H1 (cell line): ENCODE results near the gene FERMT2. TPM values are rescaled to one million over a fixed set of nuclear protein-coding genes. Genes with fewer than 3 reads are reported as not detected.

Experiments
- CTCF ChIA-PET: fragments of 300-600 bp; sonication (Branson Sonifier 250); formaldehyde crosslinking; loops from one replicate; lab custom pipeline; 2021; ENCODE audit not compliant: partially characterized antibody; lab: Charles Lee
- POLR2A ChIA-PET: fragments of 300-600 bp; sonication (Branson Sonifier 250); formaldehyde crosslinking; loops from one replicate; lab custom pipeline; 2021; ENCODE audit warnings: inconsistent platforms; ENCODE audit not compliant: partially characterized antibody; lab: Charles Lee
- DNase-seq, 2 experiments: peaks; one replicate each; pipeline versions ENCODE4 v3.0.0 to v3.0.0-alpha.2; 2010 to 2022; ENCODE audit warnings: low spot score in 2 of 2, low read depth in 1 of 2, mixed read lengths in 1 of 2
- FAIRE-seq: peaks from 2 replicates; lab custom pipeline; 2011; peaks lifted over from hg19 to GRCh38; lab: Jason Lieb, UNC
- H2AFZ ChIP-seq: 2 replicates; pipeline ENCODE4 v1.8.1; 2012; ENCODE audit warnings: low read length, inconsistent platforms
- H2AK5ac ChIP-seq: 2 replicates; pipeline ENCODE4 v1.6.1; 2013; ENCODE audit warnings: low read depth, low read length
- H2BK120ac ChIP-seq: replicated peaks from 2 replicates; pipeline ENCODE3; 2013; ENCODE audit warnings: low read depth, low read length, inconsistent platforms
- H2BK12ac ChIP-seq: 2 replicates; pipeline ENCODE4 v1.6.1; 2013; ENCODE audit warnings: low read depth, low read length
- H2BK15ac ChIP-seq: 2 replicates; pipeline ENCODE4 v1.6.1; 2013; ENCODE audit warnings: low read length
- H2BK20ac ChIP-seq: 2 replicates; pipeline ENCODE4 v1.6.1; 2013; ENCODE audit warnings: low read length
- H2BK5ac ChIP-seq: 2 replicates; pipeline ENCODE4 v1.6.1; 2013; ENCODE audit warnings: low read depth, low read length
- H3K14ac ChIP-seq: 2 replicates; pipeline ENCODE4 v1.6.1; 2013; ENCODE audit warnings: inconsistent platforms; ENCODE audit not compliant: insufficient read length
- H3K18ac ChIP-seq: 2 replicates; pipeline ENCODE4 v1.6.1; 2013; ENCODE audit warnings: low read length; ENCODE audit errors: extremely low read depth
- H3K23ac ChIP-seq: 2 replicates; pipeline ENCODE4 v1.6.1; 2013; ENCODE audit warnings: inconsistent platforms; ENCODE audit not compliant: insufficient read length
- H3K23me2 ChIP-seq: 2 replicates; pipeline ENCODE4 v1.6.1; 2013; ENCODE audit warnings: low read depth, low read length
- H3K27ac ChIP-seq: 2 replicates; pipeline ENCODE4 v1.6.1; 2011; ENCODE audit warnings: low read depth, low read length, inconsistent platforms
- H3K27me3 ChIP-seq, 4 experiments: replicated peaks in 1 of 4; 1 replicate in 1 of 4; 2 replicates in 3 of 4; pipeline versions ENCODE4 v1.6.1 to v1.8.1; 2011 to 2013; ENCODE audit warnings: low read length in 3 of 4, mild to moderate bottlenecking in 3 of 4, inconsistent platforms in 2 of 4, mixed read lengths in 2 of 4, moderate library complexity in 1 of 4; ENCODE audit not compliant: control insufficient read depth in 3 of 4, insufficient read depth in 3 of 4; ENCODE audit errors: extremely low read depth in 1 of 4
- H3K36me3 ChIP-seq, 4 experiments: 2 replicates each; pipeline versions ENCODE4 v1.6.1 to v1.8.1; 2011 to 2013; ENCODE audit warnings: mild to moderate bottlenecking in 4 of 4, low read length in 3 of 4, moderate library complexity in 2 of 4, control low read depth in 1 of 4, inconsistent platforms in 1 of 4; ENCODE audit not compliant: insufficient read depth in 4 of 4, control insufficient read depth in 2 of 4
- H3K4ac ChIP-seq: replicated peaks from 2 replicates; pipeline ENCODE3; 2013; ENCODE audit warnings: low read length, low read depth, mixed read lengths, inconsistent platforms; ENCODE audit not compliant: insufficient read length
- H3K4me1 ChIP-seq, 4 experiments: replicated peaks in 1 of 4; 1 replicate in 1 of 4; 2 replicates in 3 of 4; pipeline versions ENCODE4 v1.6.1 to v1.8.1; 2011 to 2013; ENCODE audit warnings: low read length in 3 of 4, inconsistent platforms in 2 of 4, mixed read lengths in 1 of 4; ENCODE audit not compliant: insufficient read depth in 4 of 4, control insufficient read depth in 3 of 4
- H3K4me2 ChIP-seq, 2 experiments: 2 replicates each; pipeline versions ENCODE4 v1.6.1 to v1.8.1; 2011 to 2013; ENCODE audit warnings: low read depth in 2 of 2, low read length in 2 of 2, control low read depth in 1 of 2, inconsistent platforms in 1 of 2, mild to moderate bottlenecking in 1 of 2; ENCODE audit not compliant: insufficient read depth in 1 of 2
- H3K4me3 ChIP-seq, 4 experiments: fragments of 200-600, 300-600 bp in 1 of 4; sonication (generic), shearing (Covaris generic), sonication (Bioruptor Twin) in 1 of 4; 2 replicates each; pipeline versions ENCODE4 v1.5.1 to v1.8.1; 2011 to 2016; ENCODE audit warnings: low read length in 4 of 4, low read depth in 3 of 4, control low read depth in 2 of 4, inconsistent platforms in 2 of 4, mild to moderate bottlenecking in 2 of 4, mixed read lengths in 1 of 4, moderate library complexity in 1 of 4; ENCODE audit not compliant: insufficient read depth in 2 of 4; ENCODE audit errors: extremely low read depth in 1 of 4
- H3K56ac ChIP-seq: replicated peaks from 2 replicates; pipeline ENCODE3; 2013; ENCODE audit warnings: low read depth, mild to moderate bottlenecking, mixed read lengths, low read length, inconsistent platforms; ENCODE audit not compliant: insufficient read length
- H3K79me1 ChIP-seq: 2 replicates; pipeline ENCODE4 v1.6.1; 2013; ENCODE audit warnings: low read depth, low read length, control low read depth
- H3K79me2 ChIP-seq, 2 experiments: 2 replicates each; pipeline versions ENCODE4 v1.6.1 to v1.8.1; 2012 to 2013; ENCODE audit warnings: low read length in 2 of 2, mild to moderate bottlenecking in 2 of 2, inconsistent platforms in 1 of 2; ENCODE audit not compliant: insufficient read depth in 2 of 2, control insufficient read depth in 1 of 2
- H3K9ac ChIP-seq, 4 experiments: replicated peaks in 1 of 4; 1 replicate in 1 of 4; 2 replicates in 3 of 4; pipeline versions ENCODE4 v1.6.1 to v1.8.1; 2011 to 2013; ENCODE audit warnings: low read depth in 3 of 4, low read length in 3 of 4, control low read depth in 2 of 4, mild to moderate bottlenecking in 2 of 4, moderate library complexity in 2 of 4, inconsistent platforms in 1 of 4; ENCODE audit errors: extremely low read depth in 1 of 4
- H3K9me3 ChIP-seq, 2 experiments: 2 replicates each; pipeline versions ENCODE4 v1.6.1 to v1.8.1; 2012 to 2013; ENCODE audit warnings: mild to moderate bottlenecking in 2 of 2, moderate library complexity in 2 of 2, control low read depth in 1 of 2, inconsistent platforms in 1 of 2, low read depth in 1 of 2, low read length in 1 of 2, mixed read lengths in 1 of 2; ENCODE audit not compliant: insufficient read depth in 2 of 2
- H4K20me1 ChIP-seq, 2 experiments: replicated peaks in 1 of 2; 2 replicates each; pipeline versions ENCODE3 to v1.8.1; 2011 to 2013; ENCODE audit warnings: inconsistent platforms in 2 of 2, low read length in 2 of 2, mild to moderate bottlenecking in 1 of 2; ENCODE audit not compliant: insufficient read depth in 2 of 2, control insufficient read depth in 1 of 2
- H4K5ac ChIP-seq: 2 replicates; pipeline ENCODE4 v1.6.1; 2013; ENCODE audit warnings: low read length, low read depth, mixed read lengths, inconsistent platforms; ENCODE audit not compliant: insufficient read length
- H4K8ac ChIP-seq: 2 replicates; pipeline ENCODE4 v1.8.0; 2013; ENCODE audit warnings: mild to moderate bottlenecking, moderate library complexity, low read length, inconsistent platforms; ENCODE audit not compliant: insufficient read depth; ENCODE audit errors: extremely low read depth
- H4K91ac ChIP-seq: replicated peaks from 2 replicates; pipeline ENCODE3; 2013; ENCODE audit warnings: low read length, mixed read lengths, inconsistent platforms; ENCODE audit not compliant: insufficient read length
- ATF2 ChIP-seq: IDR thresholded peaks from 2 replicates; pipeline ENCODE4 v1.6.1; 2012; ENCODE audit warnings: low read length, inconsistent platforms
- EZH2 ChIP-seq: fragments of 200-600 bp; sonication (generic); IDR thresholded peaks from 2 replicates; pipeline ENCODE4 v1.7.1; 2012; ENCODE audit warnings: low read depth, mild to moderate bottlenecking, moderate library complexity, low read length, inconsistent platforms; ENCODE audit not compliant: severe bottlenecking
- FOSL1 ChIP-seq: IDR thresholded peaks from 2 replicates; pipeline ENCODE4 v1.6.1; 2011; ENCODE audit warnings: mild to moderate bottlenecking, low read depth, low read length, moderate library complexity; ENCODE audit not compliant: insufficient read depth
- HDAC2 ChIP-seq, 2 experiments: fragments of 300-600 bp in 1 of 2; sonication (generic) in 1 of 2; IDR thresholded peaks; 2 replicates each; pipeline ENCODE4 v1.6.1; 2011 to 2012; ENCODE audit warnings: low read depth in 2 of 2, low read length in 2 of 2, mild to moderate bottlenecking in 2 of 2, moderate library complexity in 2 of 2, borderline replicate concordance in 1 of 2, inconsistent platforms in 1 of 2
- JUN ChIP-seq: IDR thresholded peaks from 2 replicates; pipeline ENCODE4 v1.6.1; 2011; ENCODE audit warnings: low read depth, mild to moderate bottlenecking, improper control_type of control experiment, low read length
- MAX ChIP-seq: IDR thresholded peaks from 2 replicates; pipeline ENCODE4 v1.6.1; 2012; ENCODE audit warnings: inconsistent platforms
- RBBP5 ChIP-seq: IDR thresholded peaks from 2 replicates; pipeline ENCODE4 v1.7.1; 2012; ENCODE audit warnings: low read depth, mild to moderate bottlenecking, inconsistent platforms, low read length, moderate library complexity, borderline replicate concordance
- TBP ChIP-seq: IDR thresholded peaks from 2 replicates; pipeline ENCODE4 v1.6.1; 2011; ENCODE audit warnings: low read depth, low read length, improper control_type of control experiment
- WGBS, 2 experiments: shearing (Covaris generic) in 1 of 2; methylation state at CpG; one replicate each; pipeline versions ENCODE4 v1.1.6 to v1.1.7; 2013 to 2015; ENCODE audit warnings: low lambda C conversion rate in 2 of 2, mixed read lengths in 2 of 2, inconsistent platforms in 1 of 2, low coverage in 1 of 2, missing lambda C conversion rate in 1 of 2; ENCODE audit not compliant: insufficient replicate concordance in 2 of 2, insufficient coverage in 1 of 2, insufficient read length in 1 of 2; ENCODE audit errors: extremely low coverage in 1 of 2, missing lambda C conversion rate in 1 of 2; 5-methylcytosine and 5-hydroxymethylcytosine counted together
- polyA plus RNA-seq, 7 experiments: library from polyadenylated mRNA; depleted of rRNA in 3 of 7; stranded (reverse) in 5 of 7; unstranded in 2 of 7; fragments of >200 nt in 5 of 7; fragments of 200-250 nt in 2 of 7; gene quantifications; 1 replicate in 5 of 7; 2 replicates in 1 of 7; 4 replicates in 1 of 7; pipeline versions ENCODE4 v1.2.1 to v1.2.3, GENCODE V29; 2011 to 2013; ENCODE audit warnings: missing spikeins in 2 of 7, mixed read lengths in 2 of 7
- total RNA-seq: library from RNA; stranded (reverse); fragmentation: NEBNext Ultra II Directional; extraction: Animal tissue kit (Norgen Biotek cat#: 25700); gene quantifications from 2 replicates; pipeline ENCODE4 v1.2.1, GENCODE V29; 2021

Gene FERMT2
- total and polyA plus RNA-seq, 2 of the 8 experiments (the other 6 are each of a cell fraction or from before 2014, with no cell fraction given): 53.3 to 142 TPM

- Histone ChIP-seq H3K79me2 (peaks cover 0 to 2% of the 10 kb centered on the region in 2 experiments; a peak in 2 of 4 replicates), H3K27ac (no peak overlapping the region)
- no peak for DNase-seq
- TF ChIP-seq EZH2 (no peak), MAX (no peak), RBBP5 (no peak), TBP (no peak), JUN (no peak), FOSL1 (no peak), HDAC2 (IDR thresholded peaks at IDR 0.05; ENCODE audit: borderline replicate concordance in 1 of 2, low read depth in 2 of 2, low read length in 2 of 2) (no peak), ATF2 (no peak)
These were observed 61.7 kb downstream of the FERMT2 start for GRCh38 chr14:52888839-52889838.

More at GRCh38 chr14:52888839-52889838, 61.7 kb downstream of the FERMT2 start:
- Histone ChIP-seq H2BK20ac (no peak overlapping the region), H4K8ac (no peak overlapping the region), H3K4me1 (no peaks in the 10 kb centered on the region), H2BK5ac (no peak overlapping the region), H3K4me3 (no peak overlapping the region), H2AFZ (no peak overlapping the region), H2BK120ac (no peak overlapping the region), H3K4me2 (no peak overlapping the region), H3K9ac (no peak overlapping the region), H2BK15ac (no peak overlapping the region), H4K91ac (no peak overlapping the region), H4K5ac (no peak overlapping the region), H3K23me2 (no peaks in the 10 kb centered on the region), H3K36me3 (peaks cover 0 to 26% (median 9%) of the 10 kb centered on the region in 4 experiments; a peak in 4 of 8 replicates), H3K4ac (no peak overlapping the region), H3K27me3 (no peaks in the 10 kb centered on the region), H4K20me1 (no peaks in the 10 kb centered on the region), H3K56ac (no peak overlapping the region), H3K23ac (no peak overlapping the region), H2AK5ac (no peak overlapping the region), H2BK12ac (no peak overlapping the region), H3K79me1 (peaks cover 3% of the 10 kb centered on the region; the same call in 1 of the 2 replicates), H3K9me3 (no peaks in the 10 kb centered on the region), H3K18ac (no peak overlapping the region), H3K14ac (no peak overlapping the region)
- 90% methylated on average over 6 of the region's 6 CpGs; no CpG with 5 or more reads in 1 of the 2 experiments for WGBS, 2 experiments
- CTCF ChIA-PET: interaction anchor here (0.6 to 1.7 kb wide), 5 partner anchors 34 to 1032 kb away, joined by 3 to 5 read pairs (median 3); no protein-coding TSS in a partner anchor
- FAIRE-seq: no peak
- POLR2A ChIA-PET: interaction anchor here (1.0 kb wide), 1 partner anchor 16 kb away, joined by 3 read pairs; no protein-coding TSS in a partner anchor
